GM21576 (cell line): ENCODE results near the gene COL20A1.
"Not testable (repeated sequence)": the region's sequence is repeated elsewhere in the genome, so short reads cannot be mapped to it uniquely, and the experiment has no call there.

Experiments
- ATAC-seq: cut with Tn5 transposase; IDR thresholded peaks from one replicate; pipeline ENCODE4 v1.9.1; 2021; ENCODE audit warnings: mild to moderate bottlenecking, moderate library complexity; ENCODE audit not compliant: unreplicated experiment

The COL20A1 gene

GRCh38 chr20:63330940-63331339 lies 38.0 kb downstream of the COL20A1 start:
- ATAC-seq, result no peak

- no peak for ATAC-seq
Observed at GRCh38 chr20:63331741-63332400, 38.9 kb downstream of the COL20A1 start.

GRCh38 chr20:63332488-63333240 lies 39.7 kb downstream of the COL20A1 start:
- ATAC-seq, result no peak

- no peak for ATAC-seq
Observed at GRCh38 chr20:63333241-63333836, 40.4 kb downstream of the COL20A1 start.

- no peak for ATAC-seq
Observed at GRCh38 chr20:63334356-63334755, 41.4 kb downstream of the COL20A1 start.

- ATAC-seq, result not testable (repeated sequence)
Observed at GRCh38 chr20:63335060-63335459, 42.1 kb downstream of the COL20A1 start.

- ATAC-seq, result no peak
Observed at GRCh38 chr20:63335711-63336110, 42.7 kb downstream of the COL20A1 start.

GRCh38 chr20:63336232-63336752 lies 43.3 kb downstream of the COL20A1 start:
- no peak for ATAC-seq

GRCh38 chr20:63337786-63338420 lies 44.9 kb downstream of the COL20A1 start:
- no peak for ATAC-seq

GRCh38 chr20:63339154-63340094 lies 46.4 kb downstream of the COL20A1 start:
- ATAC-seq, result not testable (repeated sequence)

- not testable (repeated sequence) for ATAC-seq
Observed at GRCh38 chr20:63340158-63340688, 47.2 kb downstream of the COL20A1 start.

GRCh38 chr20:63342561-63343459 lies 49.8 kb downstream of the COL20A1 start:
- ATAC-seq, result no peak

- ATAC-seq, result no peak
Observed at GRCh38 chr20:63343460-63344445, 50.8 kb downstream of the COL20A1 start.

GRCh38 chr20:63344616-63345327 lies 51.8 kb downstream of the COL20A1 start:
- no peak for ATAC-seq

- no peak for ATAC-seq
Observed at GRCh38 chr20:63345328-63346100, 52.5 kb downstream of the COL20A1 start.
